GM12878 (cell line): ENCODE results near the gene CHD1.

Source experiments
- FOXM1 ChIP-seq: IDR thresholded peaks from 2 replicates; pipeline ENCODE4 v1.6.1; 2012; ENCODE audit warnings: low read depth, mild to moderate bottlenecking, inconsistent platforms, low read length, moderate library complexity
- IRF3 ChIP-seq: fragments of 450-650 bp; IDR thresholded peaks from 2 replicates; pipeline ENCODE4 v1.6.1; 2014; ENCODE audit warnings: mild to moderate bottlenecking
- TF ChIP-seq, protein P1 (sequence below), 3 experiments: IDR thresholded peaks in 2 of 3; conservative IDR thresholded peaks in 1 of 3; 2 replicates each; pipeline ENCODE4 v1.5.1; 2011; ENCODE audit warnings: low read depth in 3 of 3, low read length in 3 of 3, mild to moderate bottlenecking in 3 of 3, control low read depth in 2 of 3, moderate library complexity in 2 of 3, inconsistent platforms in 1 of 3, mixed read lengths in 1 of 3; ENCODE audit not compliant: control insufficient read depth in 2 of 3, insufficient read depth in 1 of 3; ENCODE audit errors: extremely low read depth in 1 of 3

DNA sequence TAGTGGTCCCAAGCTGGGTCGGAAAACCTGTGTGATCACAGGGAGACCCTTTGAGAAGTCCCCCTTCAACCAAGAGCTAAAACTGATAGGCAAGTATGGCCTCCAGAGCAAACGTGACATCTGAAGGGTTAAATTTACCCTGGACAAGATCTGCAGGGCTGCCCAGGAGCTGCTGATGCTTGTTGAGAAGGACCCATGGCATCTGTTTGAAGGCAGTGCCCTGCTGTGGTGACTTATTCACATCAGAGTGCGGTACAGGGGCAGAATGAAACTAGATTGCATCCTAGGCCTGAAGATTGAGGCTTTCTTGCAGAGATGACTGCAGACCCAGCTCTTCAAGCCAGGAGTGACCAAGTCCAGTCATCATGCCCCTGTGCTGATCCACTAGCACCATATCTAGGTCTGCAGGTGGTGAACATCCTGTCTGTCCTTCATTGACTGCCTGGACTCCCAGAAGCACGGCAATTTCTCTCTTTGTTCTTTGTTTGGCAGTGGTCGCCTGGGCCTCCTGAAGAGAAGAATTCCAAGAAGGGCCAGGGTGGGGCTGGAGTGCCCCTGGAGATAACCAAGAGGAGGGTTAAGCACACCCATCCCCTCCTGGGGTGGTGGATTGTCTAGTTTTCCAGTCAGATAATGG, 25.7 kb upstream of the CHD1 start:
- TF ChIP-seq FOXM1 (no peak), IRF3 (no peak)
- TF ChIP-seq, protein P1, sequence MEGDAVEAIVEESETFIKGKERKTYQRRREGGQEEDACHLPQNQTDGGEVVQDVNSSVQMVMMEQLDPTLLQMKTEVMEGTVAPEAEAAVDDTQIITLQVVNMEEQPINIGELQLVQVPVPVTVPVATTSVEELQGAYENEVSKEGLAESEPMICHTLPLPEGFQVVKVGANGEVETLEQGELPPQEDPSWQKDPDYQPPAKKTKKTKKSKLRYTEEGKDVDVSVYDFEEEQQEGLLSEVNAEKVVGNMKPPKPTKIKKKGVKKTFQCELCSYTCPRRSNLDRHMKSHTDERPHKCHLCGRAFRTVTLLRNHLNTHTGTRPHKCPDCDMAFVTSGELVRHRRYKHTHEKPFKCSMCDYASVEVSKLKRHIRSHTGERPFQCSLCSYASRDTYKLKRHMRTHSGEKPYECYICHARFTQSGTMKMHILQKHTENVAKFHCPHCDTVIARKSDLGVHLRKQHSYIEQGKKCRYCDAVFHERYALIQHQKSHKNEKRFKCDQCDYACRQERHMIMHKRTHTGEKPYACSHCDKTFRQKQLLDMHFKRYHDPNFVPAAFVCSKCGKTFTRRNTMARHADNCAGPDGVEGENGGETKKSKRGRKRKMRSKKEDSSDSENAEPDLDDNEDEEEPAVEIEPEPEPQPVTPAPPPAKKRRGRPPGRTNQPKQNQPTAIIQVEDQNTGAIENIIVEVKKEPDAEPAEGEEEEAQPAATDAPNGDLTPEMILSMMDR (IDR thresholded peaks at IDR 0.05 in 2 of 3, conservative IDR thresholded peaks at IDR 0.05 in 1 of 3; ENCODE audit: control insufficient read depth in 2 of 3, extremely low read depth in 1 of 3, insufficient read depth in 1 of 3, low read depth in 3 of 3, low read length in 3 of 3), result no peak
